ENCODE data around the gene ACOT2. TPM values are rescaled to one million over a fixed set of nuclear protein-coding genes. Genes with fewer than 3 reads are reported as not detected.

ACOT2 gene, protein sequence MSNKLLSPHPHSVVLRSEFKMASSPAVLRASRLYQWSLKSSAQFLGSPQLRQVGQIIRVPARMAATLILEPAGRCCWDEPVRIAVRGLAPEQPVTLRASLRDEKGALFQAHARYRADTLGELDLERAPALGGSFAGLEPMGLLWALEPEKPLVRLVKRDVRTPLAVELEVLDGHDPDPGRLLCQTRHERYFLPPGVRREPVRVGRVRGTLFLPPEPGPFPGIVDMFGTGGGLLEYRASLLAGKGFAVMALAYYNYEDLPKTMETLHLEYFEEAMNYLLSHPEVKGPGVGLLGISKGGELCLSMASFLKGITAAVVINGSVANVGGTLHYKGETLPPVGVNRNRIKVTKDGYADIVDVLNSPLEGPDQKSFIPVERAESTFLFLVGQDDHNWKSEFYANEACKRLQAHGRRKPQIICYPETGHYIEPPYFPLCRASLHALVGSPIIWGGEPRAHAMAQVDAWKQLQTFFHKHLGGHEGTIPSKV
- total RNA-seq: 22.8 TPM

GRCh38 chr14:73569185-73569958 lies at the start of gene ACOT2:
Gene ACOT2, plus strand, starts transcription at chr14:73569213. Its CDS starts 28 bp downstream, at chr14:73569241.

GRCh38 chr14:73591690-73592449 lies 22.9 kb downstream of the ACOT2 start, which contains the start of gene ACOT4:
Gene ACOT4, plus strand, starts transcription at chr14:73591873. Its CDS starts 87 bp downstream, at chr14:73591960.

GRCh38 chr14:73612339-73613045 lies 43.5 kb downstream of the ACOT2 start, which contains the start of gene ACOT6:
Gene ACOT6, plus strand, starts transcription at chr14:73612517. Its CDS starts 55 bp downstream, at chr14:73612572.

Other genes with a start within 250 kb of the ACOT2 start
- gene NUMB, start 110.7 kb upstream of the ACOT2 start, total RNA-seq: 21.7 TPM
- 20.5 TPM for gene RIOX1, start 78.3 kb upstream of the ACOT2 start, total RNA-seq
- 1.6 TPM for gene ACOT1, start 32.1 kb upstream of the ACOT2 start, total RNA-seq
- 1.6 TPM for gene HEATR4, start 10.3 kb upstream of the ACOT2 start, total RNA-seq
- 1.8 TPM for gene ACOT4, start 22.7 kb downstream of the ACOT2 start, total RNA-seq
- not detected for gene ACOT6, start 43.3 kb downstream of the ACOT2 start, total RNA-seq
- 38.5 TPM for gene DNAL1, start 75.8 kb downstream of the ACOT2 start, total RNA-seq
- 145 TPM for gene PNMA1, start 145.2 kb downstream of the ACOT2 start, total RNA-seq